ENCODE data around the gene GNAL.

DNA sequence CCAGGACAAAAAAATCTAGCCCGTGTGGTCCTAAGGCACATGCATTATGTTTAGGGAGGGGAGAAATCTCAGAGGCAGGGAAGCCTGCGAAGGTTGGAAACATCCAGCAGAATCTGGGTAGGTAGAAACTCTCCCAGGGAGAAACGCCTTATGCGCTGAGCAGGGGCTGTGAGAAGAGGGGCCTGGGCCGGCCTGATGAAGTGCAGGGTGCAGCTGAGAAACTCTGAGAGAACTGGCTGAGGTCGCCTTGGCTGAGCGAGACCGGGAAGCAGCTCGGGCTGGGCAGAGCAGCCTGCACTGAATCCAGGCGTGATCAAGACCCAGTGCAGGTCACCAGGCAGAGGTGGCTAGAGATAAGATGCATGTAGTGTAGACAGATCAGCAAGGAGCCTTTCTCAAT lies 177.3 kb downstream of the GNAL start:
- TF ChIP-seq POLR2A (IDR thresholded peaks at IDR 0.05): no peak
- TF ChIP-seq, protein P1, sequence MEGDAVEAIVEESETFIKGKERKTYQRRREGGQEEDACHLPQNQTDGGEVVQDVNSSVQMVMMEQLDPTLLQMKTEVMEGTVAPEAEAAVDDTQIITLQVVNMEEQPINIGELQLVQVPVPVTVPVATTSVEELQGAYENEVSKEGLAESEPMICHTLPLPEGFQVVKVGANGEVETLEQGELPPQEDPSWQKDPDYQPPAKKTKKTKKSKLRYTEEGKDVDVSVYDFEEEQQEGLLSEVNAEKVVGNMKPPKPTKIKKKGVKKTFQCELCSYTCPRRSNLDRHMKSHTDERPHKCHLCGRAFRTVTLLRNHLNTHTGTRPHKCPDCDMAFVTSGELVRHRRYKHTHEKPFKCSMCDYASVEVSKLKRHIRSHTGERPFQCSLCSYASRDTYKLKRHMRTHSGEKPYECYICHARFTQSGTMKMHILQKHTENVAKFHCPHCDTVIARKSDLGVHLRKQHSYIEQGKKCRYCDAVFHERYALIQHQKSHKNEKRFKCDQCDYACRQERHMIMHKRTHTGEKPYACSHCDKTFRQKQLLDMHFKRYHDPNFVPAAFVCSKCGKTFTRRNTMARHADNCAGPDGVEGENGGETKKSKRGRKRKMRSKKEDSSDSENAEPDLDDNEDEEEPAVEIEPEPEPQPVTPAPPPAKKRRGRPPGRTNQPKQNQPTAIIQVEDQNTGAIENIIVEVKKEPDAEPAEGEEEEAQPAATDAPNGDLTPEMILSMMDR (IDR thresholded peaks at IDR 0.05): no peak

All from body of pancreas (tissue), 4 donors.